ENCODE data around the gene RTN1.

DNA sequence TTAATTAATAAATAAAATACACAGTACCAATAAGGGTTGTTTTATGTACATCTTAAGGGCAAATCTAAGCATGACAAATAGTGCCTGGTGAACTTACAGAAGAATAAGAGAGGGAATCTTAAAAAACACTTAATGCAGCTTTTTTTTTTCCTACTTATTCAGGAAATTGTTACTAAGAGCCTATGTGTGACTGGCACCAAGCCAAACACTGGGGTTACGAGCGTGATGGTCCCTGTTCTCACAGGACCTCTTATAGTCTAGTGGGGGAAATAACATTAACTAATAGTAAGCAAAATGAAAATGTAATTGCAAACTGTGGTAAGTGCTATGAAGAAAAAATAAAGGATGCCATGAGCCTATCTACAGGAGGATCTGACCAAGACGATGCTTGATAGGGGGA is 53.6 kb downstream of the RTN1 start:
- TF ChIP-seq, protein P1, sequence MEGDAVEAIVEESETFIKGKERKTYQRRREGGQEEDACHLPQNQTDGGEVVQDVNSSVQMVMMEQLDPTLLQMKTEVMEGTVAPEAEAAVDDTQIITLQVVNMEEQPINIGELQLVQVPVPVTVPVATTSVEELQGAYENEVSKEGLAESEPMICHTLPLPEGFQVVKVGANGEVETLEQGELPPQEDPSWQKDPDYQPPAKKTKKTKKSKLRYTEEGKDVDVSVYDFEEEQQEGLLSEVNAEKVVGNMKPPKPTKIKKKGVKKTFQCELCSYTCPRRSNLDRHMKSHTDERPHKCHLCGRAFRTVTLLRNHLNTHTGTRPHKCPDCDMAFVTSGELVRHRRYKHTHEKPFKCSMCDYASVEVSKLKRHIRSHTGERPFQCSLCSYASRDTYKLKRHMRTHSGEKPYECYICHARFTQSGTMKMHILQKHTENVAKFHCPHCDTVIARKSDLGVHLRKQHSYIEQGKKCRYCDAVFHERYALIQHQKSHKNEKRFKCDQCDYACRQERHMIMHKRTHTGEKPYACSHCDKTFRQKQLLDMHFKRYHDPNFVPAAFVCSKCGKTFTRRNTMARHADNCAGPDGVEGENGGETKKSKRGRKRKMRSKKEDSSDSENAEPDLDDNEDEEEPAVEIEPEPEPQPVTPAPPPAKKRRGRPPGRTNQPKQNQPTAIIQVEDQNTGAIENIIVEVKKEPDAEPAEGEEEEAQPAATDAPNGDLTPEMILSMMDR (IDR thresholded peaks at IDR 0.05): no peak
- no peak for TF ChIP-seq POLR2A (IDR thresholded peaks at IDR 0.05)
